NCI-H345 (cell line): ENCODE data around the gene PAPSS2.
"Not testable (repeated sequence)": the region's sequence is repeated elsewhere in the genome, so short reads cannot be mapped to it uniquely, and the experiment has no call there.

ENCODE experiments used
- DNase-seq: peaks from one replicate; lab custom pipeline; 2025; lab: John Stamatoyannopoulos, UW

The PAPSS2 gene

GRCh38 chr10:87642988-87643387, 16.7 kb upstream of the PAPSS2 start:
- no peak for DNase-seq

DNA sequence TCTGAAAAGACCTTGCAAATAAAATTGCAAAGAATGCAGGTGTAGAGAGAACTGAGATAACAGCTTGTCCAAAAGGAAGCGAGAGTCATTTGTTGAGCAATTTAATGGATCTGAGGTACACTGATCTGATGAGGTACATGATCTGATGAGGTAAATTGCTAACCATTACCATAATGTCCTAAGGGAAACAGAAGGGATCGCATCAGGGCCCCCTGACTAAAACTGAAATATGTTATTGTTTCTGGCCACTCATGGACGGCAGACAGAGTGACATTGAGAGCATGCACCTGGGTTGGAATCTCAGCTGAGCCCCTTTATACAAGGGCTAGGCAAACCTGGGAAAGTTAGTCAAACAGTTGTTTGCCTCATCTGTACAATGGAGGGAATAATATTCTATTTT, 15.8 kb upstream of the PAPSS2 start:
- no peak for DNase-seq

GRCh38 chr10:87644500-87644899, 15.2 kb upstream of the PAPSS2 start:
- not testable (repeated sequence) for DNase-seq

DNA sequence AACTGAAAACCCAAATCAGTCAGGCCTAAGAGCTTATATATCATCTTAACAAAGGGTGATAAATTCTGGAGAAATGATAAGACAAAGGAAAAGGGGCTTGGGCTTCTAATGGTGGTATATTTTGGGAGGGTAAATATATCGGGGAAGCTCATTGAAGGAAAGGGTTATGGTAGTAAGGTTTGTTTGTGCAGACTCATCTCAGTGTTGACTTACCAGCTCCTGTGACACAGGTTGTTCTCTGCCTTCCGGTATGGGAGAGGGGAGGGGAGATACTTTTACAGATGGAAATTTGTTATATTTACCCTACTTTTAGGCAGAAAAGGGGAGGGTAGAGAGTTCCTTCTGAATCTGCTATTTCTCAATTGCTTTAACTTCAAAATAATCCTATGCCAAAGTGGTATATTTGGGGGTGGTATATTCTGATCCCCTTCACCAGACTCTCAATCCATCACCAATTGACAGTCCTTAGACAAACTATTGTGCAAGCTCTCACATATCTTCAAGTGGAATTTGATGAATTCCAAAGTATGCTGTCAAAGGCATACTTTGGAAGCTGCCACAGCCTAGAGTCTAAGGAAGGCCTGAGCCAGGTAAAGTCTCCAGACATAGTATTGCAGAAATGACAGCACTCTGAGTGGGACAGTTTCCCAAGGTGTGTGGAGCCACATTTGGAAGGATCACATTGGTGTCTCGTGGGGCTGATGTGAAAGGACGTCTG, 13.3 kb upstream of the PAPSS2 start:
- no peak for DNase-seq

GRCh38 chr10:87646935-87647334, 12.7 kb upstream of the PAPSS2 start:
- DNase-seq, result no peak

GRCh38 chr10:87650838-87651589, 8.7 kb upstream of the PAPSS2 start:
- DNase-seq, result no peak

- DNase-seq, result no peak
Measured at GRCh38 chr10:87651801-87652200, 7.9 kb upstream of the PAPSS2 start.

DNA sequence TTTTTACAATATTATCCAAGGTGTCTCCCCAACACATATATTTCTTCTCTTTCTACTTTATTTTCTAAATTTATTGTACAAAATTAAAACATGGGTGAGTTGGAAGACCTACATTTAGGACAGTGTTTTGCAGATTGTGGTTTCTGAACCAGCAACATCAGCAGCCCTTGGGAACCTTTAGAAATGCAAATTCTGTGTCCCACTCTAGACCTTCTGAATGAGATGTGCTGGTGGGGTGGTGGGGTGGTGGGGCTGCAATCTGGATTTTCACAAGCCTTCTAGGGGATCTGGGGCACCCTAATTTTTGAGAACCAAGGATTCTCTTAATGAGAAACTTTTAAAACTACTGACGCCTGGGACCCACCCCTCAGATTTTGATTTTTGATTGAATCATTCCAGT, 7.4 kb upstream of the PAPSS2 start:
- no peak for DNase-seq

- no peak for DNase-seq
Measured at GRCh38 chr10:87654212-87654611, 5.5 kb upstream of the PAPSS2 start.

DNA sequence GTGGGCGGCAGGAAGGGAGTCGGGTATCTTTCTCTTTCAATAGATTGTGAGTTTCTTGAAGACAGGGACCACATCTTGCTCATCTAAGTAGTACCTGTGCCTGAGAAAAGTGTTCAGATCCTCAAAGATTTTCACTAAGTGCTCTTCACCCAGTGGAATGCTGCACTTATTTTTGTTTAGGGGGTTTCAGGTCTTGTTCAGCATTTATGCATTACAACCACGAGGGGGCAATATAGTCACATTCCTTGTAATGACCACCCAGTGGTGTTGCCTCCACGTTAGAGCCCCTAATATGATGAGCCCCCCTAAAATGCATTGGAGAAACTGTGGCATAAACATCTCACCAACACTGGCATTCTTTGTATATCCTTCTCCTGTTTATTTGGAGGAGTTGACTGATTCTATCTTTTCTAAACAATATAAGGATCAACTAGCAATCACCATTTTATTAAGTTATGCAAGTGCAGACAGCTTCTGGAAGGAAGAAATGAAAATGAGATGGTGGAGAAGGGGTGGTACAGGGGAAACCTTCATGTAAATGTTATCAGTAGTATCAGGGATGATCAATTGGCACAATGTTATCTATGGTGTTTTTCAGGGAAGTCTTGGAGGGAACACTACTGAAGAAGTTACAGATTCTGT, 3.1 kb upstream of the PAPSS2 start:
- peak; percentile 14 for DNase-seq

DNA sequence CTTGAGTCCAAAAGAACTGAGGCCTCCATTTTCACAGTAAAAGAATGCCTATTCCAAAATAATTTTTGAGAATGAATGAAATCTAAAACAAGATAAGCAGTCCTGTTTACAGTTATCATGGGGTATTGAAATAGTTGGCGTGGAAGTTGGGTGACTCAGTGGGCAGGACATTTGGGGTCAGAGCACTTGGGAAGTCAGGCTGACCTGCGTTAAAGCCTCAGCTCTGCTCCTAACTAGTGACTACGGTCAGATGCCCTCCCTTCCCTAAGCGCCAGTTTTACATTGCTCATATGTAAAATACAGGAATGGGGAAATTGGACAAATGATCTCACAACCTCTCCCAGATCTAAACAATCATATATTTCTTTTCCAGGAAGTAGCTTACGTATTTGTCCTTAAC, 2.3 kb upstream of the PAPSS2 start:
- no peak for DNase-seq

DNA sequence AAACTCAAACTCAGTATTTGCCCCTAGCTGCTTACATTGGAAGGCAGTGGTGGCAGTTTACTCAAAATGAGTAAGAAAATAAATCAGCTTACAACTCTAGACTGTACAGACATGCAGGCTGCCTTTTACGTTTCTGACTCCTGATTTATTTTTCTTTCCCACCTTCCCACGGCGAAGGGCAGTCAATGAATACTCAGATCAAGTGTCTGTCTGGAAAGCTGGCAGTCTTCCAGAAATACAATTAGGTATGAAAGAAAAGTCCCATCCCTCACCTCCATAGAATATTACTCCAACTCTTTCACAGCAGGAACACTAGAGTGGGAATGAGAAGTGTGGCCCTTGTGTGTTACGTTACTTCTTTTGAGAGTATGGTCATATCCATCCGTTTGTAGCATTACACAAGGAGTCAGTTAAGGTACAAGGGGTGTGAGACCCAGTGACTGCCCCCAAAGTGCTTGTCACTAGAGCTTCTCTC, 1.3 kb upstream of the PAPSS2 start:
- peak; percentile 81 for DNase-seq

DNA sequence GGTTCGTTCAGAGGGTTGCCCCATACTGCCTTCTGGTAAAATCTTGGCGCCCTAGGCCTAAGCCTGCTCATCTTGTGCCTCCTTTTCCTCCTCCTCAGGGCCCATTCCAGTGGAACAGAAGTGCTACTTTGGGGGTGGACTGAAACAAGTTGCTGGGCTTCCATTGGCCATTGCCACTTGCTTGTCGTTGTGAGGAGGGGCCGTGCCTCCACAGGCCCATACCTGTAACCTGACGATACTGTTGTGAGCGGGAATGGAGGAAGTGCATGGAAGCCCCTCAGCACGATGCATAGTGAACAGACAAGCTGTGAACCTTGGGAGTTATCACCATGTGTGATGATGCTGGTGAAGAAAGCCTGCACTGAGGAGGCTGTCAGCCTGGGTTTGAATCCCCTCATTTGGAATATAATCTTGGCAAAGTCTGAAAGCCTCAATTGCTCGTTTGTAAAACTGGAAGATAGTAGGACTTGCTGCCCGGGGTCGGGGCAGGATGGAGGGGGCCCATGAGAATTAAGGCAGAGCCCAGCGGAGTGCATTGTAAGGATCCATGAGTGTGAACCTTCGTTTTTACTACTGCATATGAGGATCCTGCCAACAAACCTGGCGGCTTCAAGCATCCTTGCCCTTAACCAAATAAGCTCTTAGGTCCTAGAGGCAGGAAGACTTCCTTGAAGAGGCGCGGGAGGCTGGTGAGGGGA, 671 bp upstream of the PAPSS2 start:
- peak; percentile 11 for DNase-seq

DNA sequence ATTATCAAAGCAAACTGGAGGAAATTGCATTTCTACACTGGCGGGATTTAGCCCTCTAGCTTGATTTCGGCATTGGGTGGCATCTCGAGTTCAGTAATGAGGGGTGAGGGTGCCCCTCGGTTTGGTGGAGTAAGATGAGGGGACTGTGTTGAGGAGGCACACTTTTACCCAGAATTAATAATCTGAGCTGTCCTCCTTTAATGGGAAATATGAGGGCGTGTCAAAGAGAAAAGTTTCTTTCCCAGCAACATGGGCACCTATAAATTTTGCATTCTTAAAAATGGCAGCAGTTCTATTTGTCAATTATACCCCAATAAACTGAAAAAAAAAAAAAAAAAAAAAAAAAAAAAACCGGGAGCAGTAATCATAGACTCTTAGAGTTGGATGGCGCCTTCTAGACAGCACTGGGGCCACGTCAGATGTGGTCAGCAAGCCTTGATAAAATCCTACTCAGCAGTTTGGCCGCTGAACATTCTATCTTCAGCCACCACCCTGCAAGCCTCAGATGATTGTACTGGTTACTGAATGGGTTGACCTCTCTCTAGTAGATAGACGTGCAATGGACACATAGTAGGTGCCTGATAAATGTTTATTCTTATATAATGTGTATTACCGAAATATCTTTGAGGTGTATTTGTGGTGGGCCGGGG, 931 bp downstream of the PAPSS2 start:
- no peak for DNase-seq

DNA sequence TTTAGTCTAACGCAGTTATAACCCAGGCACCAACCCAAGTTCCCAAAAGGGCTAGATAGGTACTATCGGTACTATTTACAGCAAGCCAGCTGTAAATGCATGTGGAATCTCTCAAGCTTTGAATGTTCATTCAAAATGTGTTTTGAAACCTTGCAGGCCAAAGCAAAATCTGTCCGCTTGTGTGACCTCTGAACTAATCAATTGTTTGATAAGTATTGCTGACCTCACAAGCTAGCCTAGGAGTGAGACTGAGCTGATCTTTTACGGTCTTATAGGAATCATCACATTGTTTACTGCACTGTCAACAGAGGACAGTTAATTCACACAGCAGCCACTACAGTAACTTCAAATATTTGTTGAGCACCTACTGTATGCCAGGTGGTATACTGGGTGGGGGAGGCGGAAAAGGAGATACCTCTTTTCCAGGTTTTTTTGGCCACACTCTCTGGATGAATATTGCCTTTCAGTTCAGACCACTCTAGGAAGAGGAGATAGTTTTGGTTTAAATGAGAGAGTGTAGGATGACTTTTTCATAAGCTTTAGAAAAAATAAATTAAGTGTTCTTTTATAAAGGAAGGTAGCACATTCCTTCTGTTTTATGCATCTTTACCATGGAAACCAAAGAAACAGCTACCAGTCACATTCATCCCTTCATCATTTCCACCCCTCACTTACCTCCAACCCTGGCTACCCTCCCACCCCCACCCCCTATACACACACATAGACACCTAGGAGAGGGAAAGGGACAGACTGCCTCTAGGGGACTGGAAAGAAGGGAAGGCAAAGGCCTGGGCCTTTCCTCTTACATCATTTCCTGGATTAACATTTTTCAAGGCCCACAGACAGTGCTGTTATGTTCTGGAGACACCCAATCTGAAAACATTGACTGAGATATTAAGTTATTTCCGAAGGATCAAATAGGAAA, 2.4 kb downstream of the PAPSS2 start:
- no peak for DNase-seq

DNA sequence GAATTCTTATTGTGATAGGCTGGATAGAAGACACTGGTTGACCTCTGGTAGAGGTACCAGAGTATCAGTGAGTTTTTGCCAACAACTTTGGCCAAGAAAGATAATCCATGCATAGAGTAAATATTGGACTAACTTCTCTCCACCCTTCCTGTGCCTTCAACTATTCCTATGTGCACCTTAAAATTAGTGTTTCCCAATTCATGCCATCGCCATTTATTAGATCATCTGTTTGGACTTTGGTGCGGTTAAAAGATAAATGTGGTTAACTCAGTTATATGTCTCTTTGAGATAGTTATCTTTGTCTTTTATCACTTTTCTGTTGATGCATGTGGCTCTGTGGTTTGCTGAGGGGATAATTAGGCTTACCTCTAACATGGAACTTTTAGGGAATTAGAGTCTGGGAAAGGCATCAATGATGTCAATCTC, 4.6 kb downstream of the PAPSS2 start:
- no peak for DNase-seq

GRCh38 chr10:87667493-87667892, 7.8 kb downstream of the PAPSS2 start:
- DNase-seq, result no peak

DNA sequence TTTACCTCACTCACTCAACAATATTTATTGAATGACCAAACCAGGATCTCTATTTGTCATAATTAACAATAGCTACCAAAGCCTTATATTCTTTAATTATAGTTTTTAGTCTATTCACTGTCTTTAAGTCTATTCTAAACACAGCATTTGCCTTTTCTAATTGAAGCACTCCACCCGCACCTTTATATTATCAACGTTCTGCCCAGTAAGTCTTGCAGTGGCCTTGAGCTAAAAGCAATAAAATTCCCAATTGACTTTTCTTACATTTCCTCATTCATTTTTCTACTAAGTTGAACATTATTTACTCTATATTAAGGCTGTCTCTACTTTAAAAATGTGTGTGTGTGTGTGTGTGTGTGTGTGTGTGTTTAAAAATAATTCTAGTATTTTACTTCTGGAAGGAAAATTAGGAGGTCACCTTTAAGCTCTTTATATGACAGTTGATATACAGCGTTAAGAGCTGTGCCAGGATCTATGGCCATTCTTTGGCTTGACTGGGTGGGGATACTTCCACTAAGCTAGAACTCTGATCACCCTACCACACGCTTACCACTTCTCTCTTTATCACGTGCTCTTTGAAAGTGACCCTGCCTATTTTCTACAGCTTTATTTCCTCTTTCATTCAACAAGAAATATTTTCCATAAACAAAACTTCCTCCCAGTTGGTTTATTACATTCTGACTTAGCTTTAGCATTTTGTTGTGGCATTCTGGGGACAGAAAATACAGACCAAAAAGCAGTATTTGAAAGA, 8.8 kb downstream of the PAPSS2 start:
- DNase-seq, result no peak

DNA sequence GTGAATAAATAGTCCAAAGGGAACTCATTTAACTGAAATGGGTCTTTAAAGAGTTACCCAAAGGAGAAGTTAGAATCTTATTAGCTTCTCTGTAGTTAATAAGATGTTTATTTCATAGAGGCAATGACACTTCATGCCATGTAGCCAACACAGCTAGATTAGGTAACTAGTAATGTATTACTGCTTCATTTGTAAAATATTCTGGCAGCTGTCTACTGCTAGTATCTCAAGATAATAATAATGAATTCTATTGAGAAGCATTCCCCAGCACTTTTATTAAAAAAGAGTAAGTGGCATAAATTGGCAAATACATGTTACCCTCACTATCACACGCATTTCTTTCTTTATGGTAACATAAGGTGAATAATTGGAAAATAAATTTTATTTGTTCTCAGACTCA, 10.1 kb downstream of the PAPSS2 start:
- DNase-seq, result no peak

GRCh38 chr10:87670586-87670985, 10.9 kb downstream of the PAPSS2 start:
- no peak for DNase-seq
